ENCODE data around the gene SRF.

The SRF gene

DNA sequence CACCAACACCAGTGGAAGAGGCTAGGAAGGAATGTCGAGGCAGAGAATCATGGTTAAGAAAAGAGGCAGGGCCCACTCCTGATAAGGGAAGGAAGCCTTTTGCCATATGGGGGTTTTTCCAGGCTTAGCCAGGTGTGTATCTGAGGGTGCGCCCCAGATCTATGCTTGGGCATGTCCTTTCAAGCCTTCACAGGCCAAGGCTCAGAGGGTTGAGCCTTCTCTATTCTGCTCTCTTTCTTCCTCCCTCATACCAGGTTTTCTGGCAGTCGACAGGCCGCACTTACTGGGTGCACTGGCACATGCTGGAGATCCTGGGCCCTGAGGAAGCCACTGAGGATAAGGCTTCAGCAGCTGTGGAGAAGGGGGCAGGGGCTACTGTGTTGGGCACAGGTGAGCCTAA is 15.6 kb downstream of the SRF start:
- H3K4me3 ChIP-seq (ENCODE audit: low read length), result no peak overlapping the region
- H3K4me1 ChIP-seq (ENCODE audit: control insufficient read depth, insufficient read depth, low read length), result peaks cover 13% of the 10 kb centered on the region
- H3K36me3 ChIP-seq (ENCODE audit: control insufficient read depth, insufficient read depth, low read length, severe bottlenecking), result peaks cover 45% of the 10 kb centered on the region
- no peak overlapping the region for H3K9ac ChIP-seq (ENCODE audit: low read length)
- H3K27me3 ChIP-seq (replicated peaks; ENCODE audit: control insufficient read depth, insufficient read depth, low read length), result no peaks in the 10 kb centered on the region
- DNase-seq (ENCODE audit: low read depth), result no peak
- H3K9me3 ChIP-seq (ENCODE audit: control insufficient read depth, low read length), result no peaks in the 10 kb centered on the region

DNA sequence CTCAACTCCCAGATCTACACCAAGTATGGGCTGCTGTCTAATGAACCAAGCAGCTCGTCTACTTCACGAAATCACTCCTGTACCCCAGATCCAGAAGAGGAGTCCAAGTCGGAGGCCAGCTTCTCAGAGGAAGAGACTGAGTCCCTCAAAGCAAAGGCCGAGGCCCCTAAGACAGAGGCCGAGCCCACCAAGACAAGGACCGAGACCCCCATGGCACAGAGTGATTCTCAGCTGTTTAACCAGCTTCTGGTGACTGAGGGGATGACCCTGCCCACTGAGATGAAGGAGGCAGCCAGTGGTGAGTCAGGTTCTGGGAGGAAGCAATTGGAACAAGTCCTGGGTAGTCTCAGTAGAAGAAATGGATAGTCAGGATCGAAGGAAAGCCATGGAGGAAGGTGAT is 16.8 kb downstream of the SRF start:
- DNase-seq (ENCODE audit: low read depth), result no peak
- H3K9me3 ChIP-seq (ENCODE audit: control insufficient read depth, low read length), result no peaks in the 10 kb centered on the region
- H3K9ac ChIP-seq (ENCODE audit: low read length), result no peak overlapping the region
- H3K36me3 ChIP-seq (ENCODE audit: control insufficient read depth, insufficient read depth, low read length, severe bottlenecking), result peaks cover 45% of the 10 kb centered on the region
- H3K27me3 ChIP-seq (replicated peaks; ENCODE audit: control insufficient read depth, insufficient read depth, low read length), result no peaks in the 10 kb centered on the region
- peaks cover 7% of the 10 kb centered on the region for H3K4me1 ChIP-seq (ENCODE audit: control insufficient read depth, insufficient read depth, low read length)
- no peak overlapping the region for H3K4me3 ChIP-seq (ENCODE audit: low read length)

DNA sequence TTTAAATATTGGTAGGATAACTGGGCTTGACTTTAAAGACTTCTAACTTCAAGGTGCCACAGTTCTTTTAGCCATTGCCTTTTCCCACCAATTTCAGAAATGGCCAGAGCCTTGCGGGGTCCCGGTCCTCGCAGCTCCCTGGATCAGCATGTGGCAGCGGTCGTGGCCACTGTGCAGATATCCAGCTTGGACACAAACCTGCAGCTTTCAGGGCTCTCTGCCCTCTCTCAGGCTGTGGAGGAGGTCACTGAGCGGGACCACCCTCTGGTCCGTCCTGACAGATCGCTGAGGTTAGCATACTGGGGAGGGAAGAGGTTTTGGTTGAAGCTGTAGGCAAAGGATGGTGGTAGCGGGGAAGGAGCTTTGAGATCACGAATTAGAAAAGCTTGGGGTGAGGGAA is 17.4 kb downstream of the SRF start:
- peaks cover 45% of the 10 kb centered on the region for H3K36me3 ChIP-seq (ENCODE audit: control insufficient read depth, insufficient read depth, low read length, severe bottlenecking)
- H3K27me3 ChIP-seq (replicated peaks; ENCODE audit: control insufficient read depth, insufficient read depth, low read length), result no peaks in the 10 kb centered on the region
- peaks cover 1% of the 10 kb centered on the region for H3K4me1 ChIP-seq (ENCODE audit: control insufficient read depth, insufficient read depth, low read length)
- H3K9me3 ChIP-seq (ENCODE audit: control insufficient read depth, low read length), result no peaks in the 10 kb centered on the region
- DNase-seq (ENCODE audit: low read depth), result no peak
- H3K9ac ChIP-seq (ENCODE audit: low read length), result no peak overlapping the region
- no peak overlapping the region for H3K4me3 ChIP-seq (ENCODE audit: low read length)

DNA sequence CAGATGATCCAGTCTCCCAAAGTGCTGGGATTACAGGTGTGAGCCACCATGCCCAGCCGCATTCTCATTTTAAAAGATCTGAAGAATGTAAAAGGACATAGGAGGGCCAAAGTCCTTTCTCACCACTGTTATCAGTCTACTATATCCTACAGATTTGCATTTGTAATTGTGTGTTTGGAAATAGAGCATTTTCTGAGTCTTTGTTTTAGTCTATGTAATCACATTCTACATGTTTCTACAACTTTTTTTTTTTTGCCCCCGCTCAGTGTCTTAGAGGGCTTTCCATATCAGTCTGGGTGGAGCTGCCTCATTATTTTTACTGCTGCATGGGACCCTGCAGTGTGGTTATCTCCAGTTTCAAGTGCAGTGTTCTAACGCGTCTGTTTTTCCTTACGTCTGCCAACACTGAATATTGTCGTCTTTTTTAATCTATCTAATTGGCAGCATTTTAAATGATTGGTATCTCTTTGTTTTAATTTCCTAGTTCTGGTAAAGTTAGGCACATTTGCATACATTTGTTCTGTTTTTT is 18.8 kb downstream of the SRF start:
- Histone ChIP-seq H3K9ac (ENCODE audit: low read length) (no peak overlapping the region), H3K4me3 (ENCODE audit: low read length) (no peak overlapping the region), H3K36me3 (ENCODE audit: control insufficient read depth, insufficient read depth, low read length, severe bottlenecking) (peaks cover 49% of the 10 kb centered on the region), H3K27me3 (replicated peaks; ENCODE audit: control insufficient read depth, insufficient read depth, low read length) (no peaks in the 10 kb centered on the region), H3K4me1 (ENCODE audit: control insufficient read depth, insufficient read depth, low read length) (no peaks in the 10 kb centered on the region), H3K9me3 (ENCODE audit: control insufficient read depth, low read length) (no peaks in the 10 kb centered on the region)
- no peak for DNase-seq (ENCODE audit: low read depth)

DNA sequence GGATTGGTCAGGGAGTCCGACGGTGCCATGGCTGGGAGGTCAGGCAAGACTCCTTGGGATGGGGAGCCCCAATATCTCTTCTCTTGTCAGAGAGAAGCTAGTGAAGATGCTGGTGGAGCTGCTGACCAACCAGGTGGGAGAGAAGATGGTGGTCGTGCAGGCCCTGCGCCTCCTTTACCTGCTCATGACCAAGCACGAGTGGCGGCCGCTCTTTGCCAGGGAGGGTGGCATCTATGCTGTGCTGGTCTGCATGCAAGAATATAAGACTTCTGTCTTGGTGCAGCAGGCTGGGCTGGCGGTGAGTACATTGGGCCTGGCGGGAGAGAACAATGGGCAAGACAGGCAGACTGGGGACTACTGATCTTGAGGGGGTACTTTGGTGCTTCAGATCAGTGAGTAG is 21.8 kb downstream of the SRF start:
- no peak for DNase-seq (ENCODE audit: low read depth)
- H3K36me3 ChIP-seq (ENCODE audit: control insufficient read depth, insufficient read depth, low read length, severe bottlenecking), result peaks cover 44% of the 10 kb centered on the region
- no peaks in the 10 kb centered on the region for H3K9me3 ChIP-seq (ENCODE audit: control insufficient read depth, low read length)
- H3K4me1 ChIP-seq (ENCODE audit: control insufficient read depth, insufficient read depth, low read length), result no peaks in the 10 kb centered on the region
- no peak overlapping the region for H3K9ac ChIP-seq (ENCODE audit: low read length)
- H3K27me3 ChIP-seq (replicated peaks; ENCODE audit: control insufficient read depth, insufficient read depth, low read length), result no peaks in the 10 kb centered on the region
- H3K4me3 ChIP-seq (ENCODE audit: low read length), result no peak overlapping the region

DNA sequence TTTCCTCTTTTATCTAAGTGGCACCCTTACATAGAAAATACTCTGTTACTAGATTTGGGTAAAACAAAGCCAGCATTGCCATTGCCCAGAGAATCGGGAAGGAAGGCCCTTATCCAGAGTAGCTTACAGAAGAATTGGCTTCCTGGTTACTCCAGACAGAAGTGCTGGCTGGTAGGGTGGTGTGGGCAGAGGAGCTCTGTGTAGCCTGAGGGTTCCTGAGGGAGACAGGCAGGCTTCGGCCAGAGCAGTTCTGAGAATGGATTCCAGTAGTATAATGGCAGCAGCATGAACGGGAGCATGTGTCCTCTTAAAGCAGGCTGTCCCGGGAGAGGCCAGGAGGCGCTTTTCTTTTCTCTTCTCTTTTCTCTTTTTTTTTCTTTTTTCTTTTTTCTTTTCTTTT is 22.9 kb downstream of the SRF start:
- DNase-seq (ENCODE audit: low read depth), result no peak

DNA sequence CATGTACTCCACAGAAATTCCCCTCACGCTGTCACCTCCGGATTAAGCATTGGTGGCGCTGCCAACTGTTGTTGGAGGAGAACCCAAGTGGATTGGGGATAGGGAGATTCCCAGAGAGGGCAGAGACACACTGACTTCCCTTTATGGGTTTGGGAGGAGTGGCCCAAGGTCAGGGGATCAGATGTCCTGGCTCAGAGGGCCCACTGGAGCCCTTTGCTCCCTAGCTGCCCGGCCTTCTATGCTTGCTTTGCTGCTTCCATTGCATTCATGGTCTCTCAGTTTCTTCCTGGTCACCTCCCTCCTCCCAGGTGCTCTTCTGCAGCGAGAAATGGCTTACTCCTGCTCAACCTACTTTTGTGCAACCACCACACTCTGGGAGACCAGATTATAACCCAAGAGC is 25.3 kb downstream of the SRF start:
- DNase-seq (ENCODE audit: low read depth), result no peak
- H3K9ac ChIP-seq (ENCODE audit: low read length), result no peak overlapping the region
- no peaks in the 10 kb centered on the region for H3K4me1 ChIP-seq (ENCODE audit: control insufficient read depth, insufficient read depth, low read length)
- no peaks in the 10 kb centered on the region for H3K27me3 ChIP-seq (replicated peaks; ENCODE audit: control insufficient read depth, insufficient read depth, low read length)
- no peak overlapping the region for H3K4me3 ChIP-seq (ENCODE audit: low read length)
- peaks cover 48% of the 10 kb centered on the region for H3K36me3 ChIP-seq (ENCODE audit: control insufficient read depth, insufficient read depth, low read length, severe bottlenecking)
- H3K9me3 ChIP-seq (ENCODE audit: control insufficient read depth, low read length), result no peaks in the 10 kb centered on the region

More for the DNA sequence above, 22.9 kb downstream of the SRF start:
- H3K9me3 ChIP-seq (ENCODE audit: control insufficient read depth, low read length), result no peaks in the 10 kb centered on the region
- no peak overlapping the region for H3K9ac ChIP-seq (ENCODE audit: low read length)
- no peak overlapping the region for H3K4me3 ChIP-seq (ENCODE audit: low read length)
- H3K36me3 ChIP-seq (ENCODE audit: control insufficient read depth, insufficient read depth, low read length, severe bottlenecking), result peaks cover 43% of the 10 kb centered on the region
- H3K4me1 ChIP-seq (ENCODE audit: control insufficient read depth, insufficient read depth, low read length), result no peaks in the 10 kb centered on the region
- H3K27me3 ChIP-seq (replicated peaks; ENCODE audit: control insufficient read depth, insufficient read depth, low read length), result no peaks in the 10 kb centered on the region

DNA sequence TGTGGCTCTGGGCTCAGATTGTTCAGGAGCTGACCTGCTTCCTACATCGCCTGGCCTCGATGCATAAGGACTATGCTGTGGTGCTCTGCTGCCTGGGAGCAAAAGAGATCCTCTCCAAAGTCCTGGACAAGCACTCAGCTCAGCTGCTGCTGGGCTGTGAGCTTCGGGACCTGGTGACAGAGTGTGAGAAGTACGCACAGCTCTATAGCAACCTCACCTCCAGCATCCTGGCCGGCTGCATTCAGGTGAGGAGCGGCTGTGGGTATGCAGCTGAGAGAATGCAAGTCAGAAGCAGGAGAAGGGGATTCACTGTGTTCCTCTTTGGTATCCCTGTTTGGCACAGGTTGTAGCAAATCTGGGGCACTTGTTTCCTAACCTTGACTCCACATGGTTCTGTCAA is 28.8 kb downstream of the SRF start:
- DNase-seq (ENCODE audit: low read depth), result no peak

DNA sequence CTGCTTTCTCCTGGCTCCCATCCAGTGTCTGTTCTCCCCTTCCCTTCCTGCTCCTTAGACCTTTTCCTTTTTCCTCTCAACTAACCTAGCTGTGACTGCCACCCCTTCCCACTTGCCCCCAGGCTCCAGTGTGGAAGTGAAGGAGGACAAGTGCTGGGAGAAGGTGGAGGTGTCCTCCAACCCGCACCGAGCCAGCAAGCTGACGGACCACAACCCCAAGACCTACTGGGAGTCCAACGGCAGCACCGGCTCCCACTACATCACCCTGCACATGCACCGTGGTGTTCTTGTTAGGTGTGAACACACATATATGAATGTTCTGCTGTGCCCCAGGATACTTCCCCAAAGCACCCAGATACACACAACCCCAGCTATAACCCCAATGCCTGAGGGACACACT is 29.5 kb downstream of the SRF start:
- peaks cover 4% of the 10 kb centered on the region for H3K4me1 ChIP-seq (ENCODE audit: control insufficient read depth, insufficient read depth, low read length)
- H3K27me3 ChIP-seq (replicated peaks; ENCODE audit: control insufficient read depth, insufficient read depth, low read length), result no peaks in the 10 kb centered on the region
- DNase-seq (ENCODE audit: low read depth), result no peak
- H3K9ac ChIP-seq (ENCODE audit: low read length), result no peak overlapping the region
- H3K4me3 ChIP-seq (ENCODE audit: low read length), result no peak overlapping the region
- no peaks in the 10 kb centered on the region for H3K9me3 ChIP-seq (ENCODE audit: control insufficient read depth, low read length)
- H3K36me3 ChIP-seq (ENCODE audit: control insufficient read depth, insufficient read depth, low read length, severe bottlenecking), result peaks cover 50% of the 10 kb centered on the region

More for the DNA sequence above, 28.8 kb downstream of the SRF start:
- H3K4me1 ChIP-seq (ENCODE audit: control insufficient read depth, insufficient read depth, low read length), result peaks cover 3% of the 10 kb centered on the region
- no peaks in the 10 kb centered on the region for H3K27me3 ChIP-seq (replicated peaks; ENCODE audit: control insufficient read depth, insufficient read depth, low read length)
- H3K36me3 ChIP-seq (ENCODE audit: control insufficient read depth, insufficient read depth, low read length, severe bottlenecking), result peaks cover 50% of the 10 kb centered on the region
- no peak overlapping the region for H3K4me3 ChIP-seq (ENCODE audit: low read length)
- no peak overlapping the region for H3K9ac ChIP-seq (ENCODE audit: low read length)
- no peaks in the 10 kb centered on the region for H3K9me3 ChIP-seq (ENCODE audit: control insufficient read depth, low read length)

DNA sequence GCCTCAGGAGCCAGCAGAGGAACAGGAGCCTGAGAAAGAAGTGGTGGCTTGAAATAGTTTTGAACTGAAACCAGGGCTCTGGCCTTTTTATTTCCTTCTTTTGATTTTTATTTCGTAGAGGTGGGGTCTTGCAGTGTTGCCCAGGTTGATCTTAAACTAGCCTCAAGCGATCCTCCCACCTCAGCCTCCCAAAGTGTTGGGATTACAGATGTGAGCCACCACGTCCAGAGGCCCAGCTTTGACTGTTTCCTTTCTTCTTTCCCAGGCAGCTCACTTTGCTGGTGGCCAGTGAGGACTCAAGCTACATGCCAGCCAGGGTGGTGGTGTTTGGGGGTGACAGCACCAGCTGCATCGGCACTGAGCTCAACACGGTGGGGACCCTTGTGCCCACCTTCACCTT is 31.4 kb downstream of the SRF start:
- Histone ChIP-seq H3K9me3 (ENCODE audit: control insufficient read depth, low read length) (peaks cover 5% of the 10 kb centered on the region), H3K27me3 (replicated peaks; ENCODE audit: control insufficient read depth, insufficient read depth, low read length) (no peaks in the 10 kb centered on the region), H3K36me3 (ENCODE audit: control insufficient read depth, insufficient read depth, low read length, severe bottlenecking) (peaks cover 45% of the 10 kb centered on the region), H3K9ac (ENCODE audit: low read length) (no peak overlapping the region), H3K4me3 (ENCODE audit: low read length) (no peak overlapping the region), H3K4me1 (ENCODE audit: control insufficient read depth, insufficient read depth, low read length) (peaks cover 4% of the 10 kb centered on the region)
- DNase-seq (ENCODE audit: low read depth), result no peak

DNA sequence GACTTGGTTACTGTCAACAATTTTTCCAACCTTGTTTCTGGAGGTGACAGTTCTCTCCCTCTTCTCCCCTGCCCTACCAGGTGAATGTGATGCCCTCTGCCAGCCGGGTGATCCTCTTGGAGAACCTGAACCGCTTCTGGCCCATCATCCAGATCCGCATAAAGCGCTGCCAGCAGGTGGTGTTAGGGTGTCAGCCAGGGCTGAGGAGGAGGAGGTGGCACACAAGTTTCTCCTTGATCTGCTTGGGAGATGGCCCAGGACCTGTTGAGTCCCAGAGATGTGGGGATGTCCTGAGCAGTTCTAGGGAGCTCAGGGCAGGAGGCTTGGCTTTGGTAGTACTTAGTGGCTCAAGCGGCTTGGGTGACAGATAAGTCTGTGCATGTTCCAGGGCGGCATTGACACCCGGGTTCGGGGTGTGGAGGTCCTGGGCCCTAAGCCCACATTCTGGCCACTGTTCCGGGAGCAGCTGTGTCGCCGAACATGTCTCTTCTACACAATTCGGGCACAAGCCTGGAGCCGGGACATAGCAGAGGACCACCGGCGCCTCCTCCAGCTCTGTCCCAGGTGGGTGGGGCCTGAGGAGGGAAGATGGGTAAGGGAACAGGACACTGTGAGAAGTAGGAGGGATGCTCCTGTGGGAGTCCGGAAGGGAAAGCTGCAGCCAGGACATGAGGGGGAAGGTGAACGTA is 32.1 kb downstream of the SRF start:
- H3K9ac ChIP-seq (ENCODE audit: low read length), result no peak overlapping the region
- H3K36me3 ChIP-seq (ENCODE audit: control insufficient read depth, insufficient read depth, low read length, severe bottlenecking), result peaks cover 38% of the 10 kb centered on the region
- H3K9me3 ChIP-seq (ENCODE audit: control insufficient read depth, low read length), result peaks cover 5% of the 10 kb centered on the region
- no peaks in the 10 kb centered on the region for H3K27me3 ChIP-seq (replicated peaks; ENCODE audit: control insufficient read depth, insufficient read depth, low read length)
- H3K4me3 ChIP-seq (ENCODE audit: low read length), result no peak overlapping the region
- peaks cover 4% of the 10 kb centered on the region for H3K4me1 ChIP-seq (ENCODE audit: control insufficient read depth, insufficient read depth, low read length)
- DNase-seq (ENCODE audit: low read depth), result no peak

DNA sequence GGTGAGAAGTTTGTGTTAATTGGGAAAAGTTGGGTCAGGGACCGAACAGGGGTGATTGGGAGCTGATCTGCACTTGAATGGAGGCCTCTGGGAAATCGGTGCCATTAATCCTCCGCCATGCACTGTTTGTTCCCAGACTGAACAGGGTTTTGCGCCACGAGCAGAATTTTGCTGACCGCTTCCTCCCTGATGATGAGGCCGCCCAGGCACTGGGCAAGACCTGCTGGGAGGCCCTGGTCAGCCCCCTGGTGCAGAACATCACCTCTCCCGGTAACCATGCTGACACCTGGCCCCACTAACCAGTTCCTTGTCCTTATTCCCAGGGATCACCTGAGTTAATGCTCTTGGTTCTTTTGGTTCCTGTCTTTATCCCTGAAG is 32.6 kb downstream of the SRF start:
- H3K27me3 ChIP-seq (replicated peaks; ENCODE audit: control insufficient read depth, insufficient read depth, low read length), result no peaks in the 10 kb centered on the region
- peaks cover 5% of the 10 kb centered on the region for H3K9me3 ChIP-seq (ENCODE audit: control insufficient read depth, low read length)
- peaks cover 4% of the 10 kb centered on the region for H3K4me1 ChIP-seq (ENCODE audit: control insufficient read depth, insufficient read depth, low read length)
- DNase-seq (ENCODE audit: low read depth), result no peak
- H3K9ac ChIP-seq (ENCODE audit: low read length), result no peak overlapping the region
- H3K4me3 ChIP-seq (ENCODE audit: low read length), result no peak overlapping the region
- peaks cover 33% of the 10 kb centered on the region for H3K36me3 ChIP-seq (ENCODE audit: control insufficient read depth, insufficient read depth, low read length, severe bottlenecking)
